HUES48 (cell line): Measurements from ENCODE around the gene RETREG3.
"Not testable (repeated sequence)": the region's sequence is repeated elsewhere in the genome, so short reads cannot be mapped to it uniquely, and the experiment has no call there.

Source experiments
- H3K27ac ChIP-seq: one replicate; pipeline ENCODE4 v1.7.0; 2013; ENCODE audit warnings: low read depth, low read length, inconsistent platforms
- H3K27me3 ChIP-seq: 2 replicates; pipeline ENCODE4 v1.6.1; 2013; ENCODE audit warnings: mild to moderate bottlenecking, low read length; ENCODE audit not compliant: control insufficient read depth, insufficient read depth
- H3K36me3 ChIP-seq: 2 replicates; pipeline ENCODE4 v1.6.1; 2013; ENCODE audit warnings: low read length; ENCODE audit not compliant: control insufficient read depth, insufficient read depth
- H3K4me1 ChIP-seq: 2 replicates; pipeline ENCODE4 v1.6.1; 2013; ENCODE audit warnings: mild to moderate bottlenecking, low read length; ENCODE audit not compliant: control insufficient read depth, insufficient read depth
- H3K4me3 ChIP-seq: 2 replicates; pipeline ENCODE4 v1.5.1; 2013; ENCODE audit warnings: mild to moderate bottlenecking, low read depth, low read length
- H3K9ac ChIP-seq: 2 replicates; pipeline ENCODE4 v1.6.1; 2013; ENCODE audit warnings: mild to moderate bottlenecking, low read depth, low read length, moderate library complexity
- H3K9me3 ChIP-seq: 2 replicates; pipeline ENCODE4 v1.6.1; 2013; ENCODE audit warnings: low read length; ENCODE audit not compliant: control insufficient read depth, insufficient read depth

RETREG3 gene

DNA sequence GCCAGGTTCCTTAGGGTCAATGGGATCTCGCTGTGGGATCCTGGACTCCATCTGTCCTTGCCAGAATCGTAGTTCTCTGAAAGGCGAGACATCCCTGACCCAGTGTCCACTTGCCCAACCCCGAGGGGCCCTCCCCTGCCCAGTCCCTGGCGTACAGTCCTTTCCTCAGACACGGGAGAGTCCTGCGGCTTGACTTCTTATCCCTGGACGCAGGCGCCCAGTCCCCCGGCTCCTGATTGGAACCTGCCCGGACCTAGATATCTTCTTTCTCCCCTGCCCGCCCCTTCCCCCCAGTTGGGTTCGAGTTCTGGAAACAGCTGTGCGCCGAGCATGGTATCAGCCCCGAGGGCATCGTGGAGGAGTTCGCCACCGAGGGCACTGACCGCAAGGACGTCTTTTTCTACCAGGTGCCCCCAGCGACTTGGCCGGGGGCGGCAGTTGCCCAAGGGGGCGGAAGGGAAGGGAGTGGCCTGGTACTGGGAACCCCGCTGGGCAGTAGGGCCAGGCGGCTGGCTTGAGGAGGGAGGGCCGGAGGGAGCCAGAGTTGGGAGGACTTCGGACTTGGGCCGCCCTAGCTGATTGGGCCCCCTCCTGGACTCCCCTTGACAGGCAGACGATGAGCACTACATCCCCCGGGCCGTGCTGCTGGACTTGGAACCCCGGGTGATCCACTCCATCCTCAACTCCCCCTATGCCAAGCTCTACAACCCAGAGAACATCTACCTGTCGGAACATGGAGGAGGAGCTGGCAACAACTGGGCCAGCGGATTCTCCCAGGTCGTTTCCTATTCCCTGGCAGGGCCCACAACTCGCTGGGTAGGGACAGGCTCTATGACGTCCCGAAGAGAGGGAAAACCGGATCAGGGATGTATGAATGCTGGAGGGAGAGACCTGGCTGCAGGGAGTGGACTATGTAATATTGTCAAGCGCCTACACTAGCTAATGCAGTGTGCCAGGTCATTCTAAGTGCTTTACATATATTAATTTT, 934 bp upstream of the RETREG3 start:
- peaks cover 40% of the 10 kb centered on the region for H3K36me3 ChIP-seq
- H3K4me1 ChIP-seq, H3K9me3 ChIP-seq, H3K27me3 ChIP-seq: not testable (repeated sequence)
- peak overlapping the region; percentile 42 for H3K9ac ChIP-seq
- peak overlapping the region; percentile 92 for H3K27ac ChIP-seq
- H3K4me3 ChIP-seq = peak overlapping the region; percentile 94

DNA sequence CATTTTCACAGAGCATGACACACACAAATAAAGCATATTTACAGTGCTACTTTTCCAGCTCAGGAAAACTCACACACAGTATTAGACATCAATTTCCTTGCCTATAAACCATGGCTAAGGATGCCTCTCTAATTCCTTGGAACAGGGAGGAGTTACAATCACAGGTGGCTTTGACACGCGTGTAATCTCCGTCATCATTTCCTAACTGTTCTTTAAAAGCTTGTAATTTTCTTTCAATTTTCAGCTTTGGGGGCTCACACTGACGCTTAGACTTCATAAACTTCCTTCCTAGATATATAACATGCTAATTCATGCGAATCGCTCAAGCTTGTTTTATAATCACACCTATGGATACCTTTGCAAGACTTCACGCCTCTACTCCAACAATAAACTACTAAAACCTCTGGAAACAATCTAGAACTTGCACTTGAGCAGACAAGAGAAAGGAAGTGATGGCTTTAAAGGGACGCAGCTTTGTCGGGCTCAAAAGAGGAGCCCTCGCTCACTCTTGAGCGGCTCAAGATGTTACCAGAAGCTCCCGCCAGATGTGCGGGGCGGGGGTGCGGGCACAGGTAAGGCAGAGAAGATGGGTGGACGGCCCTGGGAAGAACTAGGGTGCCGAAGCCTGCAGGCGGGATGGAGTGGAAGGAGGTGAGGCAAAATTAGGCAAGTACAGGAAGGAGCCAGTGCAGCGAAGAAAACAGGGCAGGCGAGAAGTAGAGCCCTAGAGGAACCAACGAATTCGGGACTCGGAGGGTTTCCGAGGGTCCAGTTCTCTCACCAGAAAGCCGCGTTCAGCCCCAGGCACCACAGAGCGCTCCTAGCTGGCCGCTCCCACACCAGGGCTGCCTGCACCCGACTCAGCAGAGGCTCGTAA, 631 bp downstream of the RETREG3 start:
- H3K27me3 ChIP-seq = no peaks in the 10 kb centered on the region
- 0 out of 2 replicates have a peak, but pooled peaks cover 7% of the 10 kb centered on the region for H3K4me1 ChIP-seq
- H3K9ac ChIP-seq = peak overlapping the region; percentile 69

DNA sequence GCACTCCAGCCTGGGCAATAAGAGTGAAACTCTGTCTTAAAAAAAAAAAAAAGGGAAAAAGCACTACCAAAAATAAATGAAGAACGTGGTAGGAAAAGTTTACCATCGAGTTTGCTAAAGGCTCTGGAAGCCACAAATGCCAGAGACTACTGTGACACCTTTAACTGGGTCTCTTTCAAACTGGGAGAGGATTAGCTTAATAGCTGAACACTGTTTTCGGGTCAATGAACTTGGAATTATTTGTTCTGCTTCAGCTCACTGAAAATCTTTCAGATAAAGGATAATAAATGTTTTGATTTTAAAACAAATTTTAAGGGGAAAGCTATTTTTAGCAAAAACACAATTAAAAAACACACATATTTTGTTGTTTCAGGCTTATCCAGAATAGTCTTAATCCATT, 1.4 kb downstream of the RETREG3 start:
- H3K9ac ChIP-seq = no peak overlapping the region
- H3K9me3 ChIP-seq = no peaks in the 10 kb centered on the region
- no peaks in the 10 kb centered on the region for H3K27me3 ChIP-seq
- H3K4me1 ChIP-seq = 0 out of 2 replicates have a peak, but pooled peaks cover 7% of the 10 kb centered on the region
- peak overlapping the region; percentile 94 for H3K4me3 ChIP-seq
- H3K27ac ChIP-seq = no peak overlapping the region
- H3K36me3 ChIP-seq = peaks cover 17% of the 10 kb centered on the region

More for the DNA sequence above, 631 bp downstream of the RETREG3 start:
- peaks cover 25% of the 10 kb centered on the region for H3K36me3 ChIP-seq
- H3K27ac ChIP-seq = peak overlapping the region; percentile 94
- H3K9me3 ChIP-seq = no peaks in the 10 kb centered on the region
- H3K4me3 ChIP-seq = peak overlapping the region; percentile 94

DNA sequence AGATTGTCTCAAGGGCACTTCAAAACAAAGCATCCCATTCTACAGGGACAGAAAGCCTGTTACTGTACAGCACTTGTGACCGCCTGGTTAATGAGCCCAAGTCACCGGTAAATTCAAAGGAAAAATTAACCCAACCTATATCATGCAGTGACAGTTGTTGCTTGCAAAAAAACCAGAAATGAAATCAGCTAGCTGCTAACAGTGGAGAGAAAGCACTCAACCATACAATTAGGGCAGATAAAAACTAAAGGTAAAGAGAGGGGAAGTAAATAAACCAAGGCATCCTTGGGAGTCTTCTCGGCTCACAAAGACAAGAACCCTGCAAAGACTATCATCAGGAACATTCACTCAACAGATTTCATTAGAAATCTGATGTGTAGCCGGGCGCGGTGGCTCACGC, 5.9 kb downstream of the RETREG3 start:
- H3K36me3 ChIP-seq = no peaks in the 10 kb centered on the region
- no peak overlapping the region for H3K4me3 ChIP-seq
- no peak overlapping the region for H3K9ac ChIP-seq
- no peaks in the 10 kb centered on the region for H3K27me3 ChIP-seq
- H3K4me1 ChIP-seq = 0 out of 2 replicates have a peak, but pooled peaks cover 3% of the 10 kb centered on the region
- H3K27ac ChIP-seq = no peak overlapping the region
- H3K9me3 ChIP-seq = no peaks in the 10 kb centered on the region

DNA sequence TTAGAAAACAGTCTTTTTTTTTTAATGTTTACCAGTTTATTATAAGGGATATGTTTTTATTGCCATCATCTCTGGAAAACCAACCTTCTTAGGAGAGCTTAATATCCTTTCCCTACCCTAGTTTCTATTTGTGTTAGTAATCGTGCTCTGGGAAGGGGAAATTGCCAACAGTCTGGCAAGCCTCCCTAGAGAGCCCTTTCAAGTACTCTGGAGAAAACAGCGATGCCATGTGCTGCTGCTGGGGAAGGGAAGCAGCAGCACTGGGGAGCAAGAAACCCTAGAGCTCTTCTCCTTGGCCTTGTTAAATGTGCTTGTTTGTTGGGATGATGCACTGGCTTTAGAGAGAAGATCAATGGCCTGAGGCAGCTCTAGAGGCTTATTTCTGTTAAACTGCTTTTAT, 10.3 kb downstream of the RETREG3 start:
- Histone ChIP-seq H3K4me1 (no peaks in the 10 kb centered on the region), H3K27me3 (no peaks in the 10 kb centered on the region), H3K9me3 (no peaks in the 10 kb centered on the region), H3K9ac (no peak overlapping the region), H3K4me3 (no peak overlapping the region), H3K36me3 (peaks cover 4% of the 10 kb centered on the region; the same call in 1 of the 2 replicates), H3K27ac (no peak overlapping the region)

DNA sequence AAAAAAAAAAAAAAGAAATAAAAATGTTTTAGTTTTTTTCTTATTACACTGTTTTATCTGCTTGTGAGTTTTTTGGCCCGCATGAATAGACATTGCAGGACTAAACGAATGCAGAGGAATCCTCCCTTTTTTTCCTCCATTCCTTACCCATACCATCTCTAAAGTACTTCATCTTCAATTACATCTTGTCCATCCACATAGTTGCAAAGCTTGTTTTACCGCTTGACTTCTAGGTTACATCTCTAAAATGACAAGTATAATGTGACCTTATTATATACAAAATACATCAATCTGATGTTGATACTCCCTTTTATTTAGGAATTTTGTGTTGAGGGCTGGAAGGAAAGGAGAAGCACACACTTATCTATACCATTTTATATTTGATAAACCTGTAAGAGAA, 12.8 kb downstream of the RETREG3 start:
- Histone ChIP-seq H3K36me3 (peaks cover 11% of the 10 kb centered on the region; the same call in 1 of the 2 replicates), H3K27me3 (no peaks in the 10 kb centered on the region), H3K9ac (no peak overlapping the region), H3K4me3 (no peak overlapping the region), H3K4me1 (no peaks in the 10 kb centered on the region), H3K27ac (no peak overlapping the region), H3K9me3 (no peaks in the 10 kb centered on the region)

DNA sequence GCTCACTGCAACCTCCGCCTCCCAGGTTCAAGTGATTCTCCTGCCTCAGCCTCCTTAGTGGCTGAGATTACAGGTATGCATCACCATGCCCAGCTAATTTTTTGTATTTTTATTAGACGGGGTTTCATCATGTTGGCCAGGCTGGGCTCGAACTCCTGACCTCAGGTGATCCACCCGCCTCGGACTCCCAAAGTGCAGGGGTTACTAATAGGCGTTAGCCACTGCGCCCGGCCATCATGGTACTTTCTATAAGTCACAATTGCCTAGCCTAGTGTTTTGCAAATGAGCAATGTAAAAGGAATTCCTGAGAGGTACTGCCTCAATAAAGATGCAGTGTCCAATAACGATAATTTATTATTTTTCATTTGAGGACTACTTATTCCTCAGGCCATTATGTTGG, 17.8 kb downstream of the RETREG3 start:
- H3K9ac ChIP-seq = no peak overlapping the region
- H3K27ac ChIP-seq = no peak overlapping the region
- no peaks in the 10 kb centered on the region for H3K27me3 ChIP-seq
- no peak overlapping the region for H3K4me3 ChIP-seq
- H3K9me3 ChIP-seq = no peaks in the 10 kb centered on the region
- H3K36me3 ChIP-seq = peaks cover 45% of the 10 kb centered on the region
- no peaks in the 10 kb centered on the region for H3K4me1 ChIP-seq

DNA sequence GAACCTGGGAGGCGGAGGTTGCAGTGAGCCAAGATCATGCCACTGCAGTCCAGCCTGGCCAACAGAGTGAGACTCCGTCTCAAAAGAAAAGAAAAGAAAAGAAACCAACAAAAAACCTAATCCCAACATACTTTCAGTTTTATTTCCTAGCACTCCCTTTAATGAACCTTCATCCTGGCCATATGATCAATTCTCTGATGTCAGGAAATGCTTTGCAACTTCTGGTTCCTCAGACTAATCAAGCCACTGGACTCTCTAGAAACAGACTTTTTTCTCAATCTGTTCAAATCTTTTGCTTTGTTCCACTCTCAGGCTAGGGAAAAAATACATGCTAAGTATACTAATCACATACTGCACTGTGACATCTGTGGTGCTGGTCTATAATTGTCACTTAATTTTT, 18.3 kb downstream of the RETREG3 start:
- H3K4me3 ChIP-seq = no peak overlapping the region
- no peaks in the 10 kb centered on the region for H3K9me3 ChIP-seq
- H3K9ac ChIP-seq = no peak overlapping the region
- no peak overlapping the region for H3K27ac ChIP-seq
- no peaks in the 10 kb centered on the region for H3K27me3 ChIP-seq
- peaks cover 49% of the 10 kb centered on the region for H3K36me3 ChIP-seq
- H3K4me1 ChIP-seq = no peaks in the 10 kb centered on the region

DNA sequence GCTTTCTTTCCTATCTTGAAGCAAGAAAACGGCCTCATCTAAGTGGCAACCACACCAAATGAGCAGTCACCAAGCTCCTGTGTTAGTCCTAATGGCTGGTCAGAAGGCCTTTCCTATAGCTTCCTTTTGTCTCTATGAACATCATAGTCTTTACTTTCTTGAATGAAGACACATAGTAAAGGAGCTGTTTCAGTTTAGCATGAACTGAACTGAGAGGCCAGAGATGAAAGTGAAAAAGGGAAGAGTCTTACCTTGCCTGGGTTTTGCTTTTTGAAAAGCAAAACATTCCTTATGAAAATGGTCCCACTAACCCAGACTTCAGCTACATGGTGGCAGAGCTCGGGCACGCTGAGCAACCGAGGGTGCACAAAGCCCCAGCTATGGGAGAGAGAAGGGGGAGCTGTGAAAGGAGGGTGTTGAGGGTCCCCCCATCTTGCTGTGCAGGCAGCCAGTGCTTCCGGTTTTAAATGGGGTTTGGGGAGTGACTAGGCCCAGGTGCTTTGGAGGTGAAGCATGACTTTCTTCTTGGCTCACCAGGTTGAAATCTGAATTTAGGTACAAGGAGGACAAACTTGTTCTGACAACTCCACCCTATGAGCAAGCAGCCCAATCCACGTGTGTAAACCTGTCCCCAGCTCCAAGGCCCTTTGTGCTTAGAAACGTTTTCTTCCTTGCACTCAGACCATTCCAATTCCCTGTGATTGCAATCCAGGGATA, 22.5 kb downstream of the RETREG3 start:
- no peak overlapping the region for H3K4me3 ChIP-seq
- no peak overlapping the region for H3K27ac ChIP-seq
- no peak overlapping the region for H3K9ac ChIP-seq
- no peaks in the 10 kb centered on the region for H3K9me3 ChIP-seq
- H3K36me3 ChIP-seq = peaks cover 84% of the 10 kb centered on the region
- H3K27me3 ChIP-seq = no peaks in the 10 kb centered on the region
- H3K4me1 ChIP-seq = no peaks in the 10 kb centered on the region

DNA sequence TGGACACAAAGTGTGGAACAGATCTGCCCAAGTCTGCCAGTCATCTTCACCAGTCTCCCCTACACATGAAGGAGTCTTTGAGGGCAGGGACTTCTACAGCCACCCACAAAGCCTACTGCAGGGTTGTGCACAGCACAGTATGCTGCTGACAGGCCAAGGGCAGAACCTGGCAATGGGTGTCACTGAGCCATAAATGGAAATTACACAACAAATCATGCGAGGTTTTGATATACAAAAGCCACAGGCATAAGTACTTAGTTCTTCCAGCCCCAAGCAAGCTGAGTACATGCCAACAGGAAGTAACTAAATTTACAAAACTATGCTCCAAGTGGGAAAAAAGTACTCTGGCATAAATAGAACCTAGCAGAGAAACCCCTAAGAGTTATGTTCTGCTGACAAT, 23.8 kb downstream of the RETREG3 start:
- H3K9ac ChIP-seq = no peak overlapping the region
- peaks cover 84% of the 10 kb centered on the region for H3K36me3 ChIP-seq

More for the DNA sequence above, 23.8 kb downstream of the RETREG3 start:
- no peak overlapping the region for H3K4me3 ChIP-seq
- H3K27ac ChIP-seq = no peak overlapping the region
- no peaks in the 10 kb centered on the region for H3K4me1 ChIP-seq
- H3K9me3 ChIP-seq = no peaks in the 10 kb centered on the region
- H3K27me3 ChIP-seq = no peaks in the 10 kb centered on the region
